B cell (primary cell): ENCODE results near the gene CCDC117. TPM values are rescaled to one million over a fixed set of nuclear protein-coding genes. Genes with fewer than 3 reads are reported as not detected.

Experiments used
- ATAC-seq: fragments of 200-7000 bp; cut with Tn5 transposase; one replicate; pipeline ENCODE4 v1.10.0; 2021; ENCODE audit warnings: low read depth, mild to moderate bottlenecking, moderate number of reproducible peaks, moderate library complexity
- CTCF ChIA-PET: fragments of 350-600 bp; sonication (Branson Sonifier 250); formaldehyde crosslinking; loops from one replicate; lab custom pipeline; 2021; ENCODE audit warnings: antibody characterized with exemption, inconsistent platforms; lab: Charles Lee
- POLR2A ChIA-PET: fragments of 350-600 bp; sonication (Branson Sonifier 250); formaldehyde crosslinking; loops from one replicate; lab custom pipeline; 2021; ENCODE audit warnings: antibody characterized with exemption; lab: Charles Lee
- DNase-seq: peaks from one replicate; pipeline ENCODE4 v3.0.0; 2013
- H2AFZ ChIP-seq: 2 replicates; pipeline ENCODE4 v1.6.1; 2012; ENCODE audit warnings: mild to moderate bottlenecking, low read depth, low read length; ENCODE audit not compliant: insufficient read depth, poor library complexity, severe bottlenecking
- H3K27ac ChIP-seq, 2 donors: 1 replicate in 1 of 2; 2 replicates in 1 of 2; pipeline ENCODE4 v1.5.1; 2012 to 2013; ENCODE audit warnings: low read length in 2 of 2, mild to moderate bottlenecking in 2 of 2, moderate library complexity in 1 of 2
- H3K27me3 ChIP-seq, 4 experiments: fragments of 200-600 bp in 1 of 4; sonication (generic) in 1 of 4; replicated peaks in 1 of 4; 1 replicate in 2 of 4; 2 replicates in 2 of 4; pipeline versions ENCODE4 v1.6.1 to v1.7.0; 2013 to 2016; ENCODE audit warnings: low read length in 3 of 4, mild to moderate bottlenecking in 2 of 4, mixed read lengths in 1 of 4, moderate library complexity in 1 of 4; ENCODE audit not compliant: insufficient read depth in 4 of 4, control insufficient read depth in 3 of 4; ENCODE audit errors: control extremely low read depth in 1 of 4
- H3K36me3 ChIP-seq, 2 experiments: replicated peaks in 1 of 2; 1 replicate in 1 of 2; 2 replicates in 1 of 2; pipeline versions ENCODE4 v1.6.1 to v1.7.1; 2013; ENCODE audit warnings: low read length in 1 of 2; ENCODE audit not compliant: insufficient read depth in 2 of 2, control insufficient read depth in 1 of 2; ENCODE audit errors: control extremely low read depth in 1 of 2, extremely low read depth in 1 of 2
- H3K4me1 ChIP-seq, 2 donors: fragments of 200-600 bp in 1 of 2; sonication (generic) in 1 of 2; 1 replicate in 1 of 2; 2 replicates in 1 of 2; pipeline versions ENCODE4 v1.5.1 to v1.6.1; 2013 to 2017; ENCODE audit warnings: low read length in 2 of 2; ENCODE audit not compliant: control insufficient read depth in 2 of 2, insufficient read depth in 2 of 2
- H3K4me2 ChIP-seq: replicated peaks from 2 replicates; pipeline ENCODE3; 2012; ENCODE audit warnings: mild to moderate bottlenecking, low read depth, low read length; ENCODE audit not compliant: poor library complexity, severe bottlenecking
- H3K4me3 ChIP-seq, 5 experiments: fragments of 200-600 bp in 1 of 5; sonication (generic) in 1 of 5; 1 replicate in 3 of 5; 2 replicates in 2 of 5; pipeline versions ENCODE4 v1.5.1 to v1.7.0; 2011 to 2016; ENCODE audit warnings: low read length in 4 of 5, mild to moderate bottlenecking in 4 of 5, low read depth in 2 of 5, control low read depth in 1 of 5, moderate library complexity in 1 of 5; ENCODE audit not compliant: insufficient read depth in 1 of 5; ENCODE audit errors: control extremely low read depth in 1 of 5, extremely low read depth in 1 of 5
- H3K79me2 ChIP-seq: fragments of 200-600 bp; sonication (generic); one replicate; pipeline ENCODE4 v1.6.0; 2016; ENCODE audit warnings: low read length; ENCODE audit not compliant: control insufficient read depth, insufficient read depth
- H3K9ac ChIP-seq: fragments of 200-600 bp; sonication (generic); 2 replicates; pipeline ENCODE4 v1.6.1; 2017; ENCODE audit warnings: mild to moderate bottlenecking, low read length, moderate library complexity
- H3K9me3 ChIP-seq, 3 donors: one replicate each; pipeline versions ENCODE4 v1.6.1 to v1.7.1; 2013; ENCODE audit warnings: low read length in 2 of 3; ENCODE audit not compliant: control insufficient read depth in 2 of 3, insufficient read depth in 1 of 3; ENCODE audit errors: control extremely low read depth in 1 of 3
- H4K20me1 ChIP-seq: 2 replicates; pipeline ENCODE4 v1.6.0; 2012; ENCODE audit warnings: mild to moderate bottlenecking, low read length; ENCODE audit not compliant: insufficient read depth, control insufficient read depth, poor library complexity, severe bottlenecking
- H3K27ac Mint-ChIP-seq: one replicate; pipeline ENCODE4 v1.8.0; 2021; ENCODE audit warnings: mixed read lengths
- H3K27me3 Mint-ChIP-seq: one replicate; pipeline ENCODE4 v1.8.0; 2021; ENCODE audit warnings: mixed read lengths
- H3K4me1 Mint-ChIP-seq: one replicate; pipeline ENCODE4 v1.8.0; 2021; ENCODE audit warnings: mixed read lengths
- H3K4me3 Mint-ChIP-seq: one replicate; pipeline ENCODE4 v1.8.0; 2021; ENCODE audit warnings: mixed read lengths
- H3K9me3 Mint-ChIP-seq: one replicate; pipeline ENCODE4 v1.8.0; 2022; ENCODE audit warnings: mixed read lengths; ENCODE audit not compliant: insufficient read depth
- EZH2 ChIP-seq: IDR thresholded peaks from 2 replicates; pipeline ENCODE4 v1.6.1; 2012; ENCODE audit warnings: borderline replicate concordance, low read depth, mild to moderate bottlenecking, moderate library complexity, low read length; ENCODE audit not compliant: insufficient read depth, poor library complexity, severe bottlenecking
- WGBS: methylation state at CpG from one replicate; pipeline ENCODE4 v1.1.5; 2013; ENCODE audit warnings: missing lambda C conversion rate; ENCODE audit not compliant: insufficient coverage; 5-methylcytosine and 5-hydroxymethylcytosine counted together
- intact Hi-C: fragments of 100-400 bp; cut with micrococcal nuclease; formaldehyde crosslinking; loops from one replicate; pipeline ENCODE4 v1.10.0; 2022
- polyA plus RNA-seq: library from polyadenylated mRNA; depleted of rRNA; stranded (reverse); fragments of >200 nt; gene quantifications from 2 replicates; pipeline ENCODE4 v1.2.3, GENCODE V29; 2012
- total RNA-seq, 2 donors: library from RNA; stranded (reverse); fragments of 120-200 nt in 1 of 2; gene quantifications; 1 replicate in 1 of 2; 2 replicates in 1 of 2; pipeline versions ENCODE4 v1.2.3 to v1.2.4, GENCODE V29; 2013 to 2022
- TF ChIP-seq, protein P1 (sequence below): fragments of 200-600 bp; IDR thresholded peaks from one replicate; pipeline ENCODE4 v1.8.0; 2022; ENCODE audit warnings: antibody characterized with exemption, mild to moderate bottlenecking

The CCDC117 gene
- total and polyA plus RNA-seq, 2 donors (not counting 1 experiment from before 2014, with no cell fraction given) = 7.7 to 25.6 TPM

- H4K20me1 ChIP-seq = peaks cover 55% of the 10 kb centered on the region
- 100% methylated on average over 2 of the region's 4 CpGs for WGBS
- TF ChIP-seq, protein P1, sequence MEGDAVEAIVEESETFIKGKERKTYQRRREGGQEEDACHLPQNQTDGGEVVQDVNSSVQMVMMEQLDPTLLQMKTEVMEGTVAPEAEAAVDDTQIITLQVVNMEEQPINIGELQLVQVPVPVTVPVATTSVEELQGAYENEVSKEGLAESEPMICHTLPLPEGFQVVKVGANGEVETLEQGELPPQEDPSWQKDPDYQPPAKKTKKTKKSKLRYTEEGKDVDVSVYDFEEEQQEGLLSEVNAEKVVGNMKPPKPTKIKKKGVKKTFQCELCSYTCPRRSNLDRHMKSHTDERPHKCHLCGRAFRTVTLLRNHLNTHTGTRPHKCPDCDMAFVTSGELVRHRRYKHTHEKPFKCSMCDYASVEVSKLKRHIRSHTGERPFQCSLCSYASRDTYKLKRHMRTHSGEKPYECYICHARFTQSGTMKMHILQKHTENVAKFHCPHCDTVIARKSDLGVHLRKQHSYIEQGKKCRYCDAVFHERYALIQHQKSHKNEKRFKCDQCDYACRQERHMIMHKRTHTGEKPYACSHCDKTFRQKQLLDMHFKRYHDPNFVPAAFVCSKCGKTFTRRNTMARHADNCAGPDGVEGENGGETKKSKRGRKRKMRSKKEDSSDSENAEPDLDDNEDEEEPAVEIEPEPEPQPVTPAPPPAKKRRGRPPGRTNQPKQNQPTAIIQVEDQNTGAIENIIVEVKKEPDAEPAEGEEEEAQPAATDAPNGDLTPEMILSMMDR = no peak
- no peak for TF ChIP-seq EZH2
- H3K27me3 ChIP-seq = no peaks in the 10 kb centered on the region
- H3K36me3 ChIP-seq = peaks cover 18 to 81% of the 10 kb centered on the region in 2 experiments
- peaks cover 0 to 4% of the 10 kb centered on the region in 2 donors for H3K4me1 ChIP-seq
- no peak overlapping the region for H3K9ac ChIP-seq
- H3K9me3 Mint-ChIP-seq = no peaks in the 10 kb centered on the region
- DNase-seq (no peak), ATAC-seq (no peak)
- H3K4me3 ChIP-seq = no peak overlapping the region
- H3K4me2 ChIP-seq = no peak overlapping the region
- peaks cover 17% of the 10 kb centered on the region for H3K4me1 Mint-ChIP-seq
- H3K27ac ChIP-seq = no peak overlapping the region
- no peaks in the 10 kb centered on the region for H3K9me3 ChIP-seq
- H3K27me3 Mint-ChIP-seq = no peaks in the 10 kb centered on the region
- CTCF ChIA-PET = no interaction called here
- peaks cover 41% of the 10 kb centered on the region for H3K79me2 ChIP-seq
- no peak overlapping the region for H3K27ac Mint-ChIP-seq
- intact Hi-C loops = no loop called here
- no peak overlapping the region for H2AFZ ChIP-seq
- H3K4me3 Mint-ChIP-seq = no peak overlapping the region
- POLR2A ChIA-PET = interaction anchor here (0.6 to 1.6 kb wide), 3 partner anchors 10 to 17 kb away, joined by 3 read pairs; partner anchors contain the start of genes CCDC117 and XBP1
Measured at GRCh38 chr22:28783786-28784671, 11.5 kb downstream of the CCDC117 start.

DNA sequence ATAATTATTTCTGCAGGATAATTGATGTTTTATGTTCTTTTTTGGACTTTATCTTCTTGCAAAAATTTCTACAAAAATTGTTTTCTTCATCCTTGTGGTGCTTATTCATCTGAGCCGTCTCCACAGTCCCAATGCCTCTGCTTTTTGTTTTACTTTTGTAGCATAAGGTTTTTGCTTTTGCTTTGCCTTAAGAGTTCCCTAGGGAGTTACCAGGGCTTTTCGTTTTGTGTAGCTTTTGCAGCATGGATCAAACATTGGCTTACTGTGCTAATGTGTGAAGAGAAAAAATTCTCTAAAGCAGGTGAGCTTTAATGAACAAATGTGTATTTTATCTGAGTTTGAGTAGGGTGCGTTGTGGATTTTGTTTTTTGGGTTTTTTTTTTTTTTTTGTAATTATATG, 16.1 kb downstream of the CCDC117 start:
- CTCF ChIA-PET = interaction anchor here (1.1 to 3.2 kb wide), 4 partner anchors 12 to 188 kb away, joined by 3 to 17 read pairs (median 8); partner anchors contain the start of gene XBP1
- intact Hi-C loops = no loop called here

More for the DNA sequence above, 16.1 kb downstream of the CCDC117 start:
- WGBS = 8% methylated on average over 1 of the region's 3 CpGs
- Histone ChIP-seq H3K27ac (no peak overlapping the region), H3K79me2 (peaks cover 13% of the 10 kb centered on the region), H4K20me1 (peaks cover 19% of the 10 kb centered on the region), H3K27me3 (no peaks in the 10 kb centered on the region), H3K9ac (no peak overlapping the region), H3K36me3 (peaks cover 10 to 43% of the 10 kb centered on the region in 2 experiments), H3K4me2 (no peak overlapping the region), H3K4me1 (peaks cover 28 to 29% of the 10 kb centered on the region in 2 donors), H3K9me3 (no peaks in the 10 kb centered on the region), H2AFZ (no peak overlapping the region), H3K4me3 (no peak overlapping the region)
- Mint-ChIP-seq H3K4me3 (no peak overlapping the region), H3K4me1 (peaks cover 46% of the 10 kb centered on the region), H3K27me3 (no peaks in the 10 kb centered on the region), H3K27ac (no peak overlapping the region), H3K9me3 (no peaks in the 10 kb centered on the region)
- DNase-seq = no peak
- POLR2A ChIA-PET = no interaction called here
- no peak for ATAC-seq
- TF ChIP-seq EZH2 = no peak
- TF ChIP-seq, protein P1 = no peak
